H9 (cell line): ENCODE measurements around the gene GRIK1. TPM values are rescaled to one million over a fixed set of nuclear protein-coding genes. Genes with fewer than 3 reads are reported as not detected.

Experiments used
- DNase-seq: peaks from one replicate; pipeline ENCODE4 v3.0.0-alpha.2; 2017
- H2AFZ ChIP-seq: one replicate; pipeline ENCODE4 v1.6.1; 2013; ENCODE audit warnings: mild to moderate bottlenecking, low read length, control low read depth, moderate library complexity
- H2AK5ac ChIP-seq: 2 replicates; pipeline ENCODE4 v1.6.1; 2013; ENCODE audit warnings: low read length, control low read depth, mixed read lengths; ENCODE audit not compliant: insufficient read length
- H2BK120ac ChIP-seq: one replicate; pipeline ENCODE4 v1.6.1; 2013; ENCODE audit warnings: low read depth, mild to moderate bottlenecking, low read length, control low read depth, inconsistent platforms; ENCODE audit not compliant: poor library complexity, severe bottlenecking
- H2BK12ac ChIP-seq: 2 replicates; pipeline ENCODE4 v1.6.1; 2013; ENCODE audit warnings: low read length, control low read depth, mixed read lengths, low read depth; ENCODE audit not compliant: insufficient read length
- H2BK15ac ChIP-seq: 2 replicates; pipeline ENCODE4 v1.6.1; 2013; ENCODE audit warnings: low read depth, low read length, control low read depth
- H2BK20ac ChIP-seq: one replicate; pipeline ENCODE4 v1.6.1; 2013; ENCODE audit warnings: low read depth, mild to moderate bottlenecking, low read length, control low read depth, inconsistent platforms; ENCODE audit not compliant: poor library complexity, severe bottlenecking
- H2BK5ac ChIP-seq: 2 replicates; pipeline ENCODE4 v1.6.1; 2013; ENCODE audit warnings: low read length, control low read depth, mixed read lengths; ENCODE audit not compliant: insufficient read length
- H3K14ac ChIP-seq: 2 replicates; pipeline ENCODE4 v1.6.1; 2013; ENCODE audit warnings: low read length, control low read depth; ENCODE audit not compliant: insufficient read depth
- H3K18ac ChIP-seq: 2 replicates; pipeline ENCODE4 v1.6.1; 2013; ENCODE audit warnings: low read depth, mild to moderate bottlenecking, mixed read lengths, low read length, control low read depth; ENCODE audit not compliant: insufficient read length
- H3K23ac ChIP-seq: 2 replicates; pipeline ENCODE4 v1.6.1; 2013; ENCODE audit warnings: low read length, control low read depth, mixed read lengths, low read depth; ENCODE audit not compliant: insufficient read length
- H3K23me2 ChIP-seq: 2 replicates; pipeline ENCODE4 v1.6.1; 2013; ENCODE audit warnings: low read depth, mild to moderate bottlenecking, mixed read lengths, low read length, control low read depth; ENCODE audit not compliant: insufficient read length, poor library complexity, severe bottlenecking
- H3K27ac ChIP-seq: 2 replicates; pipeline ENCODE4 v1.5.1; 2013; ENCODE audit warnings: low read length, control low read depth, mixed read lengths, low read depth; ENCODE audit not compliant: insufficient read length
- H3K27me3 ChIP-seq: 2 replicates; pipeline ENCODE4 v1.6.1; 2013; ENCODE audit warnings: low read length, control low read depth, inconsistent platforms; ENCODE audit not compliant: insufficient read depth
- H3K4ac ChIP-seq: 2 replicates; pipeline ENCODE4 v1.6.1; 2013; ENCODE audit warnings: low read depth, mild to moderate bottlenecking, control low read depth, inconsistent platforms, low read length, moderate library complexity
- H3K4me1 ChIP-seq: 2 replicates; pipeline ENCODE4 v1.6.1; 2013; ENCODE audit warnings: low read length, control low read depth, inconsistent platforms; ENCODE audit not compliant: insufficient read depth
- H3K4me2 ChIP-seq: 2 replicates; pipeline ENCODE4 v1.6.1; 2013; ENCODE audit warnings: low read length, control low read depth, mixed read lengths; ENCODE audit not compliant: insufficient read length, insufficient read depth
- H3K56ac ChIP-seq: 2 replicates; pipeline ENCODE4 v1.6.1; 2013; ENCODE audit warnings: low read depth, mild to moderate bottlenecking, mixed read lengths, low read length, control low read depth; ENCODE audit not compliant: insufficient read length
- H3K79me1 ChIP-seq: 2 replicates; pipeline ENCODE4 v1.6.1; 2013; ENCODE audit warnings: low read depth, mild to moderate bottlenecking, moderate library complexity, low read length, control low read depth, inconsistent platforms; ENCODE audit not compliant: insufficient read depth, poor library complexity, severe bottlenecking
- H3K79me2 ChIP-seq: 2 replicates; pipeline ENCODE4 v1.6.1; 2013; ENCODE audit warnings: low read length, control low read depth, inconsistent platforms; ENCODE audit not compliant: insufficient read depth
- H3K9ac ChIP-seq: 2 replicates; pipeline ENCODE4 v1.6.1; 2013; ENCODE audit warnings: low read length, control low read depth, mixed read lengths; ENCODE audit not compliant: insufficient read length; ENCODE audit errors: extremely low read depth
- H3K9me3 ChIP-seq: one replicate; pipeline ENCODE4 v1.6.1; 2013; ENCODE audit warnings: low read depth, low read length, inconsistent platforms; ENCODE audit not compliant: control insufficient read depth
- H3T11ph ChIP-seq: one replicate; pipeline ENCODE4 v1.6.1; 2013; ENCODE audit warnings: mild to moderate bottlenecking, low read length, control low read depth, inconsistent platforms
- H4K20me1 ChIP-seq: one replicate; pipeline ENCODE4 v1.6.1; 2013; ENCODE audit not compliant: control insufficient read depth, insufficient read length, insufficient read depth
- H4K5ac ChIP-seq: 2 replicates; pipeline ENCODE4 v1.6.1; 2013; ENCODE audit warnings: low read depth, mild to moderate bottlenecking, mixed read lengths, low read length, control low read depth; ENCODE audit not compliant: insufficient read length
- H4K8ac ChIP-seq: replicated peaks from 2 replicates; pipeline ENCODE4 v1.6.1; 2013; ENCODE audit warnings: low read length, control low read depth, mixed read lengths, low read depth; ENCODE audit not compliant: insufficient read length
- H4K91ac ChIP-seq: 2 replicates; pipeline ENCODE4 v1.6.1; 2013; ENCODE audit warnings: low read depth, mild to moderate bottlenecking, moderate library complexity, mixed read lengths, low read length, control low read depth; ENCODE audit not compliant: insufficient read length
- H3K27ac Mint-ChIP-seq, 3 experiments: 2 replicates in 2 of 3; 3 replicates in 1 of 3; pipeline ENCODE4 v1.8.0; 2020 to 2021; ENCODE audit warnings: mixed read lengths in 3 of 3, mild to moderate bottlenecking in 1 of 3, moderate library complexity in 1 of 3
- H3K27me3 Mint-ChIP-seq: 2 replicates; pipeline ENCODE4 v1.8.0; 2021; ENCODE audit warnings: low read depth, mild to moderate bottlenecking, moderate library complexity, mixed read lengths
- H3K36me3 Mint-ChIP-seq, 3 experiments: 2 replicates in 2 of 3; 3 replicates in 1 of 3; pipeline ENCODE4 v1.8.0; 2020 to 2021; ENCODE audit warnings: low read depth in 3 of 3, mixed read lengths in 3 of 3; ENCODE audit not compliant: insufficient read depth in 1 of 3
- H3K4me1 Mint-ChIP-seq, 2 experiments: 2 replicates each; pipeline ENCODE4 v1.8.0; 2020; ENCODE audit warnings: mixed read lengths in 2 of 2
- H3K4me3 Mint-ChIP-seq, 2 experiments: 2 replicates in 1 of 2; 3 replicates in 1 of 2; pipeline ENCODE4 v1.8.0; 2020 to 2021; ENCODE audit warnings: mild to moderate bottlenecking in 2 of 2, mixed read lengths in 2 of 2, moderate library complexity in 1 of 2
- H3K9me3 Mint-ChIP-seq, 2 experiments: 2 replicates in 1 of 2; 3 replicates in 1 of 2; pipeline ENCODE4 v1.8.0; 2020; ENCODE audit warnings: mild to moderate bottlenecking in 2 of 2, mixed read lengths in 2 of 2, moderate library complexity in 1 of 2
- WGBS: extraction: QIAGEN DNeasy Blood & Tissue Kit; methylation state at CpG from one replicate; pipeline ENCODE4 v1.1.7; 2013; ENCODE audit warnings: missing lambda C conversion rate, low lambda C conversion rate, mixed read lengths; ENCODE audit not compliant: insufficient read length; ENCODE audit errors: extremely low coverage; 5-methylcytosine and 5-hydroxymethylcytosine counted together
- total RNA-seq: library from RNA; stranded (reverse); gene quantifications from 2 replicates; pipeline ENCODE4 v1.2.1, GENCODE V29; 2021
- TF ChIP-seq, protein P1 (sequence below): fragments of 200-600 bp; sonication (generic); conservative IDR thresholded peaks from 3 replicates; pipeline ENCODE4 v1.8.0; 2021; ENCODE audit warnings: antibody characterized with exemption, mild to moderate bottlenecking

The GRIK1 gene
- total RNA-seq, 1 experiment from 2014 or later = not detected

DNA sequence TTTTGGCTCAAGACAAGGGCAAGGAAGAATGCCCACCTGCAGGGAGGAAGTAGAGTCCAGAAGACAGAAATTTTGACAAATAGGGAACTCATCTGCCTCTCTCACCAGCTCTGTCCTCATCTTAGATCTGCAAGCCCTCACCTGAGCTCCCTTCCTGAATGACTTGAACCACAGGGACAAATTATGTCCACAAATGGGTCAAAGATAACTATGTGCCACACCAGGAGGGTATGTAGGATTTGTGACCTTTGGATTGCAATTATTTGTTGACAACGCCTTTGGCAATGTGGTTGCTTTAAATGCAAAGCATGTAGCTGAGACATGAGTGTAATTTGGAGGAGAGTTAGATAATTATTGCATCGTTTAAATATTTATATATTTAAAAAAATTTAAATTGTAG is 79.5 kb downstream of the GRIK1 start:
- H3K9me3 Mint-ChIP-seq = no peaks in the 10 kb centered on the region
- no peak overlapping the region for H3K27ac ChIP-seq
- H3K4ac ChIP-seq = no peak overlapping the region
- no peak overlapping the region for H3K27ac Mint-ChIP-seq
- no peak overlapping the region for H4K91ac ChIP-seq
- H3K56ac ChIP-seq = no peak overlapping the region
- no peak overlapping the region for H2BK120ac ChIP-seq
- H3K27me3 Mint-ChIP-seq = no peaks in the 10 kb centered on the region
- no peak for DNase-seq
- no peaks in the 10 kb centered on the region for H3K9me3 ChIP-seq
- H4K8ac ChIP-seq = no peak overlapping the region
- H3K9ac ChIP-seq = no peak overlapping the region
- no peak overlapping the region for H2AK5ac ChIP-seq
- no peak overlapping the region for H2BK20ac ChIP-seq
- no peak overlapping the region for H4K5ac ChIP-seq
- no peak overlapping the region for H3K23ac ChIP-seq
- H3K4me2 ChIP-seq = no peak overlapping the region
- H3K4me1 ChIP-seq = peaks cover 5% of the 10 kb centered on the region; the same call in 1 of the 2 replicates
- H2BK12ac ChIP-seq = no peak overlapping the region
- H4K20me1 ChIP-seq = no peaks in the 10 kb centered on the region
- no CpG with 5 or more reads among the region's 2 CpGs for WGBS
- H3K23me2 ChIP-seq = no peaks in the 10 kb centered on the region
- no peaks in the 10 kb centered on the region for H3K27me3 ChIP-seq
- H2AFZ ChIP-seq = no peak overlapping the region
- H2BK5ac ChIP-seq = no peak overlapping the region
- H3K14ac ChIP-seq = no peak overlapping the region
- H2BK15ac ChIP-seq = no peak overlapping the region
- no peaks in the 10 kb centered on the region for H3K4me1 Mint-ChIP-seq
- H3K36me3 Mint-ChIP-seq = no peaks in the 10 kb centered on the region
- H3K79me1 ChIP-seq = no peaks in the 10 kb centered on the region
- no peaks in the 10 kb centered on the region for H3K79me2 ChIP-seq
- H3K4me3 Mint-ChIP-seq = no peak overlapping the region
- TF ChIP-seq, protein P1, sequence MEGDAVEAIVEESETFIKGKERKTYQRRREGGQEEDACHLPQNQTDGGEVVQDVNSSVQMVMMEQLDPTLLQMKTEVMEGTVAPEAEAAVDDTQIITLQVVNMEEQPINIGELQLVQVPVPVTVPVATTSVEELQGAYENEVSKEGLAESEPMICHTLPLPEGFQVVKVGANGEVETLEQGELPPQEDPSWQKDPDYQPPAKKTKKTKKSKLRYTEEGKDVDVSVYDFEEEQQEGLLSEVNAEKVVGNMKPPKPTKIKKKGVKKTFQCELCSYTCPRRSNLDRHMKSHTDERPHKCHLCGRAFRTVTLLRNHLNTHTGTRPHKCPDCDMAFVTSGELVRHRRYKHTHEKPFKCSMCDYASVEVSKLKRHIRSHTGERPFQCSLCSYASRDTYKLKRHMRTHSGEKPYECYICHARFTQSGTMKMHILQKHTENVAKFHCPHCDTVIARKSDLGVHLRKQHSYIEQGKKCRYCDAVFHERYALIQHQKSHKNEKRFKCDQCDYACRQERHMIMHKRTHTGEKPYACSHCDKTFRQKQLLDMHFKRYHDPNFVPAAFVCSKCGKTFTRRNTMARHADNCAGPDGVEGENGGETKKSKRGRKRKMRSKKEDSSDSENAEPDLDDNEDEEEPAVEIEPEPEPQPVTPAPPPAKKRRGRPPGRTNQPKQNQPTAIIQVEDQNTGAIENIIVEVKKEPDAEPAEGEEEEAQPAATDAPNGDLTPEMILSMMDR = no peak
- H3T11ph ChIP-seq = no peak overlapping the region
- H3K18ac ChIP-seq = no peak overlapping the region
